ENCODE results near the gene LMAN1L. TPM values are rescaled to one million over a fixed set of nuclear protein-coding genes. Genes with fewer than 3 reads are reported as not detected.

LMAN1L gene
- total RNA-seq, 2 donors from 2014 or later = 72.9 to 110 TPM

DNA sequence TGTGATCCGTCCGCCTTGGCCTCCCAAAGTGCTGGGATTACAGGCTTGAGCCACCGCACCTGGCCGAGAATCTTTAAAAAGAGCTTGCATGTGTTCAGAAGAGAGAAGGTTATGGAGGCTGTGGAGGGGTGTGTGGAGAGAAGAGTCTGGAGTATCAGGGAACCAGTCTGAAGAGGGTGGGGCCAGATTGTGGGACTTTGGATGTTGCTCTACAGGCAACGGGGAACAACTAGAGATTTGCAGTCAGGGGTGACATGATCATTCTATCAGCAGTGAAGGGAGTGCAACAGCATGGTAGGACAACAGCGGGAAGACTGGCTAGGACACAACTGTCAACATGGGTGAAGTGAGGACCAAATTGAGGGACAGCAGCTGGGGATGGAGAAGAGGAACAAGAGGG is 51.7 kb downstream of the LMAN1L start:
- DNase-seq = no peak
- ATAC-seq = no peak
- intact Hi-C loops (cut with DNase I) = no loop called here

DNA sequence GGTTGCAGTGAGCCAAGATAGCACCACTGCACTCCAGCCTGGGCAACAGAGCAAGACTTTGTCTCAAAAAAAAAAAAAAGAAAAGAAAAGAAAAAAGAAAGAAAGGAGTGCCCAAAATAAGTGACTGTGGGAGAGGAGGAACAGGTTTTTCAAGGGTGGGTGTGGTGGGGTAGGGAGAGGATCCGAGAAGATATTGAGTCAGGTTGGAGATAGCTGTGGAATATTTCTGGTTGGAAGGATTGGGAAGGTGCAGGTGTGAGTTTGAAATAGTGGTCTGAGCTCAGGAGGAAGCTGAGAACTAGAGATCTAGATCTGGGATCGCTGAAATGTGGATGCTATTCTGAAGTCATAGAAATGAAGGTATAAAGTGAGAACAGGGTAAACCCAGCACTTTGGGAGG is 52.7 kb downstream of the LMAN1L start:
- ATAC-seq = no peak
- intact Hi-C loops (cut with DNase I) = no loop called here
- DNase-seq = no peak

DNA sequence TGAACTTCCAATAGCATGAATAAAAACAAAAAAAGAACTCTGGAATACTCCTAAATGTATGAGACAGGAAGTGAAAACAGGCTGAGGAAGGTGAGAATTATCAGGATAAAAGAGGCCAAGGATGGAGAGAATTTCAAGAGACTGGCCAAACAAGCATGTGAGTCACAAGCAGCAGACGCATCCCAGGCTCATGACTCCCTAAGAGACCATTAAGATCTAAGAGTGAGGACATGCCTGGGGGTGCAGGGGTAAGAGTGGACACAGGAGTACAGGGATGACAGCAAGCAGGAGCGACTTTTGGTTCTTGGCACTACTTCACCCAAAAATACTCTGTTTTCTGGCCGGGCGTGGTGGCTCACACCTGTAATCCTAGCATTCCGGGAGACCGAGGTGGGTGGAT is 53.5 kb downstream of the LMAN1L start:
- intact Hi-C loops (cut with DNase I) = no loop called here
- DNase-seq (no peak), ATAC-seq (peak in 1 of 2 donors; percentile 19)

DNA sequence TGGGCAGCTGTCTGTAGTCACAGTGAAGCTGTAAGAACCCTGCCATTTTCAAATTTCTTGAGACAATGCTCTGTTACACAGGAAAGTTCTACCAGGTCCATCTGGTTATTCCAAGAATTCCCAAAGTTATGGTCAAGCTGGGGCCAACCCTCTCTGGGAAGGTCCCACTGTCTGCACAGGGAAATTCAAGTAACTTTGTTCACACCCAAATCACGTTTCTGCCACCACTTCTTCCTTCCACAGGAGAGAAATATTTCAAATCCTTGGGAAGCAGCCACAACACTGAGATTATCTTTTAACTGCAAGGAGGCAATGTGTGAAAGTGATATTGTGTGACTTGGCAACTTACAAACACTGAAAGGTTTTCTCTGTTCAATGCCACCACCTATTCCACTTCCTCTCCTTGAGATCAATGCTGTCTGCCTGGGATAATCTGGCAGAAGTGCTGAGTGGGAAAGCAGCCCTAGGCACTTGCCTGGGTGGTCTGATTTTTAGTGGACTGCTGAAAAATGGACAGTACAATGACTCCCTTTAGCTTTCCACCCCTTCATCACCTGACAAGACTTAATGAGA is 54.9 kb downstream of the LMAN1L start:
- intact Hi-C loops (cut with DNase I) = no loop called here

DNA sequence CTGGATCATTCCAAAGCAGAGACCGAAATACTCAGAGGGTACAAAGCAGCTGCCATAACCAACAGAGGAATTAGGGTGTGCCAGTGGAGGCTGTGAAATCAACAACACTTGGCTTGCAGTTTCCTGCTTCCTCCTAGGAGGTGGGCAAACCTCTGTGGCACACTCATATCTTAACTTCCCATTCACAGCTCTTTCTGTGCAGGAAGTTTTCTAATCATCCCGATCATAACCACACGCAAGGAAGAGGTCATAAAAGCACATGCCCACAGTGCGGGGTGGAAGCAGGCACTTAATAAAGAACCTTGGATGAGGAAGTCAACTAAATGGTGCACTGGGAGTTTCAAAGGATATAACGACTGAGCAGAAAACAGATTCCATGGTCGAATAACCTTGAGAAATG is 55.4 kb downstream of the LMAN1L start:
- ATAC-seq = peak in 1 of 2 donors; percentile 1
- no peak for DNase-seq
- intact Hi-C loops (cut with DNase I) = no loop called here

More for the DNA sequence above, 54.9 kb downstream of the LMAN1L start:
- DNase-seq (no peak), ATAC-seq (no peak)

DNA sequence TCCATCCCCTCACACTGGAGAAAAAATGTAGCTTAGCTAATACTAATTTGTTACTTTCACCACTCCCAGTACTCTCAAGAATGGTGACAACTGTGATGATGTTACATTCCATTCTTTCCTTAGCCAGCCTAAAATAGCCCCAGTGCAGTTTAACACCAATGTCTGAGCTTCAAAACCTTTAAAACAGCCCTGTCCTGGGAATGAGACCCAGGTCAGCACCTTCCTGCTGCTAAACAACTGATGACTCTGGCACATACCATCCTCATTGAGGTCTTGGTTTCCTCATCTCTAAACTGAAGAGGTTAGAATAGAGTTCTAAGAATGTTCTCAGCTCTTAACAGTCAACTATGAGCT is 56.7 kb downstream of the LMAN1L start:
- ATAC-seq (peak in 1 of 2 donors; percentile 18), DNase-seq (no peak)
- intact Hi-C loops (cut with DNase I) = no loop called here

DNA sequence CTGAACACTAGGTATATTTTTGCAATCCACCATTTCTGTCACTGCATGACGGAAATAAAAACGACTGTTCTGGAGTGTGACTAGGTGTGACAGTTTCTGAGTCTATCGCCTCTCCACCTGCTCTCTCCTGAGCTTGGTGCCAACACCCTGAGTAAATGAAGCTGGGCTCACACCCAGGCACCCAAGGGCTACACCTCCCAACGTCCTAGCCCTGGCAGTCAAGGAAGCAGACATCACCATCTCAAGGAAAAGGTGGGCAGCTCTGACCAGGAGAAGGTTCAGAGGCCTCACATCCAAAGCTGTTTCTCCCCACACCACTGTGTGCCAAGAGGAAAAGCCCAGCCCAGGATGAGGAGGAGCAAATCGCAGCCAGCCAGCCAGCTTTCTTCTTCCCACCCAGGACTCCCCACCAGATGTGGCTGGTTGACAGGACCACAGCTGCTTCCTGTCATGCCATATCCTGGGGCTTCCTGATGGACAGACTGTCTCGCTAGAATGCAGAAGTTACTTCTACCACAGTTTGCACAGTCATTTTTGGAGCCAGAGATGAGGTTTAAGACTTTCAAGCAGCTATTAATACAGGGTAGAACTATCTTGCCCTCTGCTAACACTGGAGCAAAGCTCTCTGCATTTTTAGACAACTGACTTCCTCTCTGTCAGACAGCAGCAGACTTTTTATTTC is 57.2 kb downstream of the LMAN1L start:
- ATAC-seq (peak; percentile 50 to 52), DNase-seq (peak; percentile 72)
- intact Hi-C loops (cut with DNase I) = no loop called here

DNA sequence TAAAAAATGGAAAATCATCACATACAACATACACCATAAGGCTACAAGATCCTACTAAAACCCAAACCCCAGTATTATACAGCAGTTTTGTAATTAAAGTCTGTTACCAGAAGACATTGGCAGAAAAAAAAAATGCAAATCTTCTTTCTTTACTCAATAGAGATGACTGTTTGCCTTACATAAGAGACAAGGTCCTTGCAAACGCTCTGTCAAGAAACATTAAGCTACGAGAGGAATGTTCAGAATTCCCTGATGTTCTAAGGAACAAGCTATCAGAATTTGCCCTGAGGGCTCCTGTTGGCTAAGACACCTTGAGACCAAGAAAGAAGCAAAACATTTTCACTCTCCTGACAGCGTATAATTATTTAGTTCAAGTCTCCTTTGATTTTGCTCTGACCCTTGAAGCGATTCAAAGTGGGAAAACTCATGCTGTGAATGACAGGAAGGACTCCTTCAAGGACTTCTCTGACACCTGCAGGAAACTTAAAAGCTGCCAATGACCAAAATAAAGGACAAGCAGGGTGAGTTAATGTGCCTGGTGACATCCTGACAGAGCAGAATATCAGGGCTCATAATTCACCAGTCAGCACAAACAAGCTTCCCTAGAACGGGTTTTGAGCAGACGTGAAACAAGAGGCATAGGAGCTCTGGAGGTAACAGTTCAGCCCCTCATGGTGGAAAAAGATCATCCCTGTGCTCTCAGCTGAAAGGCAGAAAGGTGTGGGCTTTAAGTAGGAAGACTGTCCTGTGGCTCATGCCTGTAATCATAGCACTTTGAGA is 58.0 kb downstream of the LMAN1L start:
- ATAC-seq (no peak), DNase-seq (no peak)
- intact Hi-C loops (cut with DNase I) = no loop called here

DNA sequence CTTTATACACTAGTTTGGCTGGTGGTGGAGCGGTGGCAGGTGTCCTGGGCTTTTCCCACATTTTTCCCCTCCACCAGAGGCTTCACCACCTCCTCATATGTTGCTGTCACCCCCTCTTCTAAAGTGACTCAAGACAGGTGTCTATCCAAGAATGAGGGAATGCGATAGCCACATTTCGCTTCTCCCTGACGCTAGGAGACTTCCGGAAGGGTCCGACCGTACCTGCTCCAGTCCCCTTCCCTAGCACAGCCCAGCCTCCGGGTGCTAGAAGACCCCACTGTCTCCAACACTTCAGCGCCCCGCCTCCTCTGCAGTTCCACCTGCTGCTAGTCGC is 60.0 kb downstream of the LMAN1L start:
- intact Hi-C loops (cut with DNase I) = no loop called here
- DNase-seq (no peak), ATAC-seq (no peak)

DNA sequence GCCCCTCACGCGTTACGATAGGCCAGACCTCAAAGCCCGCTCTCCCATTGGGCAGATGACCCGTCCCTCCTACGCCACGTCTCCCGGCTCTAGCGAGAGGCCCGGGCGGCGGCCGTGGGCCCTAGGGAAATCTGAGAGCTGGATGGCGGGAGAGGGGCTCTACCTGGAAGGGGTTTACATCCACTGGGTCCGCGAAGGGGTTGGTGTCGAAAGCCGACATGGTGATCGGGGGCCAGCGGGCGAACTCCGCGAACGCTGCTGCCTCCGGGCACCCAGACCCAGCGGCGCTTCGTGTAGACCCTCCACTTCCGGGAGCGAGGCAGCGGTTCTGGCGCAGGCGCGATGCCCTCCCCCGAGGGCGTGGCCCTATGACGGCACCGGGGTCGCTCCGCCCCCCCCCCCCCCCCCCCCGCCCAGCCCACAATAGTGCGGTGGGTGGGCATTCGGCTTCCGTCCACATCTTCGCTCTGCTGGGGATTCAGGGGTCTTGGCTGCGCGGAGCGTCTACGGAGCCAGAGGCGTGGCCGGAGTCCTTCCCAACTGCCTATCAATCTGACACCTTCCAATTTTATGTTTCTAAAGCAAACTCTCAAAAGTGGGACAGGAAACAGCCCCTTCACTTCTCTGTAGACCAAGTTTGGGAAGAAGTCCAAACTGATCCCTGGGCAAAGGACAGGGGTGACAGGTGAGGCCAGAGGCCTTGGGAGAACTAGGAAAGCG is 60.6 kb downstream of the LMAN1L start, which contains the start of gene SCAMP2:
Gene SCAMP2 (minus strand): TSS at position 330 of the 720 bp plus-strand sequence. CDS start 110 bp downstream, at position 220.
- DNase-seq (peak; percentile 97), ATAC-seq (peak; percentile 93 to 96)
- intact Hi-C loops (cut with DNase I) = no loop called here

DNA sequence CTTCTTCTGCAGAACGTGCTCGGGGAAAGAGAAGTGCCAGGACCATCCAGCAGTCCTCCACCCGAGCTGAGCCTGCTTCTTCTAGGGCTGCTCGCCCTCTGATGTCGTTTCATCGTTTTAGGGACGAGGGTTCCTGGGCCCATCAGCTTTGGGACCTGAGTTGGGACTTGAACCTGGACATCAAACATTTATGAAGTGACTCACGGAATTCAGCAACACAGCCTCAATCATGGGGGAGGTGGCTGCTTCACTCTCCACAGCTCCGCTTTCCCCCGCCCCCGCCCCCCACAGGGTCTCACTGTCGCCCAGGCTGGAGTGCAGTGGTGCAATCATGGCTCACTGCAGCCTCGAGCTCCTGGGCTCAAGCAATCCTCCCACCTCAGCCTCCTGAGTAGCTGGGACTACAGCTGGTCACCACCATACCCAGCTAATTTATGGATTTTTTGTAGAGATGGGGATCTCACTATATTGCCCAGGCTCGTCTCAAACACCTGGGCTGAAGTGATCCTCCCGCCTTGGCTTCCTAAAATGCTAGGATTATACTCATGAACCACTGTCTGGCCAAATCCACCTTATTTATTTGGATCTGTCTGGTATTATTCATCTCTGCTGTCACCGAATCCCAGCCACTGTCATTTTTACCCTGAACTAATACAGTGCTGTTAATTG is 61.3 kb downstream of the LMAN1L start:
- intact Hi-C loops (cut with DNase I) = no loop called here
- ATAC-seq (peak; percentile 5 to 10), DNase-seq (no peak)

Small RNAs within 50 kb of the gene (microRNA-seq; reads per million reads assigned to microRNA genes)
- gene MIR4513 = 0 reads per million in 2 donors
- gene MIR6882 = 2.2 to 3.4 reads per million in 2 donors

Other genes starting within 250 kb of the LMAN1L start
- gene CLK3, start 197.0 kb upstream of the LMAN1L start, total RNA-seq = 10 to 100 TPM; 44.2 to 44.3 TPM
- 10 to 100 TPM; 19.7 to 19.8 TPM for gene EDC3, start 116.8 kb upstream of the LMAN1L start, total RNA-seq
- under 1 TPM; 0.16 to 0.32 TPM for gene CYP1A1, start 87.3 kb upstream of the LMAN1L start, total RNA-seq
- gene CYP1A2, start 64.0 kb upstream of the LMAN1L start, total RNA-seq = under 1 TPM in 1 of 2 donors, not detected in 1; 0.12 TPM
- gene CSK, start 30.8 kb upstream of the LMAN1L start, total RNA-seq = 10 to 100 TPM; 49.7 to 59.2 TPM
- 10 to 100 TPM; 11.0 to 24.5 TPM for gene CPLX3, start 13.8 kb downstream of the LMAN1L start, total RNA-seq
- gene ULK3, start 30.3 kb downstream of the LMAN1L start, total RNA-seq = 10 to 100 TPM; 35.3 to 41.4 TPM
- gene SCAMP2, start 60.5 kb downstream of the LMAN1L start, total RNA-seq = 10 to 100 TPM; 63.4 to 65.2 TPM
- gene MPI, start 77.2 kb downstream of the LMAN1L start, total RNA-seq = 10 to 100 TPM; 37.6 to 42.1 TPM
- gene FAM219B, start 94.0 kb downstream of the LMAN1L start, total RNA-seq = 100 to 1,000 TPM in 1 of 2 donors, 10 to 100 TPM in 1; 91.2 to 117 TPM
- gene COX5A, start 125.2 kb downstream of the LMAN1L start, total RNA-seq = 100 to 1,000 TPM; 817 to 989 TPM
- 1 to 10 TPM; 6.3 to 6.6 TPM for gene RPP25, start 143.9 kb downstream of the LMAN1L start, total RNA-seq
- gene SCAMP5, start 182.7 kb downstream of the LMAN1L start, total RNA-seq = 1 to 10 TPM; 4.5 to 5.7 TPM
- gene PPCDC, start 210.8 kb downstream of the LMAN1L start, total RNA-seq = 1 to 10 TPM; 5.9 to 6.8 TPM